Pons (tissue), 1 donor: ENCODE data around the gene TUBB6.

Experiments
- DNase-seq: peaks from one replicate; pipeline ENCODE4 v3.0.0-alpha.2; 2016; ENCODE audit warnings: low spot score

The TUBB6 gene

GRCh38 chr18:12307701-12308385 lies at the start of gene TUBB6:
Gene TUBB6 (plus strand): TSS chr18:12308241. CDS start chr18:12308293, 52 bp downstream.
- no peak for DNase-seq

- no peak for DNase-seq
Measured at GRCh38 chr18:12258719-12259705, 49.0 kb upstream of the TUBB6 start.

- DNase-seq = no peak
Measured at GRCh38 chr18:12262748-12263147, 45.3 kb upstream of the TUBB6 start.

- DNase-seq = no peak
Measured at GRCh38 chr18:12264864-12265263, 43.2 kb upstream of the TUBB6 start.

GRCh38 chr18:12271376-12272235 lies 36.4 kb upstream of the TUBB6 start:
- peak; percentile 48 for DNase-seq

- no peak for DNase-seq
Measured at GRCh38 chr18:12274793-12275192, 33.2 kb upstream of the TUBB6 start.

- no peak for DNase-seq
Measured at GRCh38 chr18:12276736-12277554, 31.1 kb upstream of the TUBB6 start.

GRCh38 chr18:12278215-12278671 lies 29.8 kb upstream of the TUBB6 start:
- no peak for DNase-seq

- DNase-seq = peak; percentile 16
Measured at GRCh38 chr18:12278741-12279682, 29.0 kb upstream of the TUBB6 start.

- DNase-seq = no peak
Measured at GRCh38 chr18:12279781-12280531, 28.1 kb upstream of the TUBB6 start.

GRCh38 chr18:12281861-12282260 lies 26.2 kb upstream of the TUBB6 start:
- no peak for DNase-seq

- DNase-seq = no peak
Measured at GRCh38 chr18:12282442-12283039, 25.5 kb upstream of the TUBB6 start.

GRCh38 chr18:12283256-12283655 lies 24.8 kb upstream of the TUBB6 start:
- no peak for DNase-seq

GRCh38 chr18:12283666-12284065 lies 24.4 kb upstream of the TUBB6 start:
- DNase-seq = no peak

GRCh38 chr18:12287131-12287681 lies 20.8 kb upstream of the TUBB6 start:
- DNase-seq = no peak

GRCh38 chr18:12287684-12288402 lies 20.2 kb upstream of the TUBB6 start:
- no peak for DNase-seq

GRCh38 chr18:12288403-12288755 lies 19.7 kb upstream of the TUBB6 start:
- DNase-seq = no peak

- no peak for DNase-seq
Measured at GRCh38 chr18:12290086-12290485, 18.0 kb upstream of the TUBB6 start.
